B cell (primary cell): ENCODE measurements around the gene NR2E3. TPM values are rescaled to one million over a fixed set of nuclear protein-coding genes. Genes with fewer than 3 reads are reported as not detected.

Source experiments
- ATAC-seq: fragments of 200-7000 bp; cut with Tn5 transposase; one replicate; pipeline ENCODE4 v1.10.0; 2021; ENCODE audit warnings: low read depth, mild to moderate bottlenecking, moderate number of reproducible peaks, moderate library complexity
- CTCF ChIA-PET: fragments of 350-600 bp; sonication (Branson Sonifier 250); formaldehyde crosslinking; loops from one replicate; lab custom pipeline; 2021; ENCODE audit warnings: antibody characterized with exemption, inconsistent platforms; lab: Charles Lee
- POLR2A ChIA-PET: fragments of 350-600 bp; sonication (Branson Sonifier 250); formaldehyde crosslinking; loops from one replicate; lab custom pipeline; 2021; ENCODE audit warnings: antibody characterized with exemption; lab: Charles Lee
- DNase-seq: peaks from one replicate; pipeline ENCODE4 v3.0.0; 2013
- H2AFZ ChIP-seq: 2 replicates; pipeline ENCODE4 v1.6.1; 2012; ENCODE audit warnings: mild to moderate bottlenecking, low read depth, low read length; ENCODE audit not compliant: insufficient read depth, poor library complexity, severe bottlenecking
- H3K27ac ChIP-seq, 2 donors: 1 replicate in 1 of 2; 2 replicates in 1 of 2; pipeline ENCODE4 v1.5.1; 2012 to 2013; ENCODE audit warnings: low read length in 2 of 2, mild to moderate bottlenecking in 2 of 2, moderate library complexity in 1 of 2
- H3K27me3 ChIP-seq, 4 experiments: fragments of 200-600 bp in 1 of 4; sonication (generic) in 1 of 4; replicated peaks in 1 of 4; 1 replicate in 2 of 4; 2 replicates in 2 of 4; pipeline versions ENCODE4 v1.6.1 to v1.7.0; 2013 to 2016; ENCODE audit warnings: low read length in 3 of 4, mild to moderate bottlenecking in 2 of 4, mixed read lengths in 1 of 4, moderate library complexity in 1 of 4; ENCODE audit not compliant: insufficient read depth in 4 of 4, control insufficient read depth in 3 of 4; ENCODE audit errors: control extremely low read depth in 1 of 4
- H3K36me3 ChIP-seq, 2 experiments: replicated peaks in 1 of 2; 1 replicate in 1 of 2; 2 replicates in 1 of 2; pipeline versions ENCODE4 v1.6.1 to v1.7.1; 2013; ENCODE audit warnings: low read length in 1 of 2; ENCODE audit not compliant: insufficient read depth in 2 of 2, control insufficient read depth in 1 of 2; ENCODE audit errors: control extremely low read depth in 1 of 2, extremely low read depth in 1 of 2
- H3K4me1 ChIP-seq, 2 donors: fragments of 200-600 bp in 1 of 2; sonication (generic) in 1 of 2; 1 replicate in 1 of 2; 2 replicates in 1 of 2; pipeline versions ENCODE4 v1.5.1 to v1.6.1; 2013 to 2017; ENCODE audit warnings: low read length in 2 of 2; ENCODE audit not compliant: control insufficient read depth in 2 of 2, insufficient read depth in 2 of 2
- H3K4me2 ChIP-seq: replicated peaks from 2 replicates; pipeline ENCODE3; 2012; ENCODE audit warnings: mild to moderate bottlenecking, low read depth, low read length; ENCODE audit not compliant: poor library complexity, severe bottlenecking
- H3K4me3 ChIP-seq, 5 experiments: fragments of 200-600 bp in 1 of 5; sonication (generic) in 1 of 5; 1 replicate in 3 of 5; 2 replicates in 2 of 5; pipeline versions ENCODE4 v1.5.1 to v1.7.0; 2011 to 2016; ENCODE audit warnings: low read length in 4 of 5, mild to moderate bottlenecking in 4 of 5, low read depth in 2 of 5, control low read depth in 1 of 5, moderate library complexity in 1 of 5; ENCODE audit not compliant: insufficient read depth in 1 of 5; ENCODE audit errors: control extremely low read depth in 1 of 5, extremely low read depth in 1 of 5
- H3K79me2 ChIP-seq: fragments of 200-600 bp; sonication (generic); one replicate; pipeline ENCODE4 v1.6.0; 2016; ENCODE audit warnings: low read length; ENCODE audit not compliant: control insufficient read depth, insufficient read depth
- H3K9ac ChIP-seq: fragments of 200-600 bp; sonication (generic); 2 replicates; pipeline ENCODE4 v1.6.1; 2017; ENCODE audit warnings: mild to moderate bottlenecking, low read length, moderate library complexity
- H3K9me3 ChIP-seq, 3 donors: one replicate each; pipeline versions ENCODE4 v1.6.1 to v1.7.1; 2013; ENCODE audit warnings: low read length in 2 of 3; ENCODE audit not compliant: control insufficient read depth in 2 of 3, insufficient read depth in 1 of 3; ENCODE audit errors: control extremely low read depth in 1 of 3
- H4K20me1 ChIP-seq: 2 replicates; pipeline ENCODE4 v1.6.0; 2012; ENCODE audit warnings: mild to moderate bottlenecking, low read length; ENCODE audit not compliant: insufficient read depth, control insufficient read depth, poor library complexity, severe bottlenecking
- H3K27ac Mint-ChIP-seq: one replicate; pipeline ENCODE4 v1.8.0; 2021; ENCODE audit warnings: mixed read lengths
- H3K27me3 Mint-ChIP-seq: one replicate; pipeline ENCODE4 v1.8.0; 2021; ENCODE audit warnings: mixed read lengths
- H3K4me1 Mint-ChIP-seq: one replicate; pipeline ENCODE4 v1.8.0; 2021; ENCODE audit warnings: mixed read lengths
- H3K4me3 Mint-ChIP-seq: one replicate; pipeline ENCODE4 v1.8.0; 2021; ENCODE audit warnings: mixed read lengths
- H3K9me3 Mint-ChIP-seq: one replicate; pipeline ENCODE4 v1.8.0; 2022; ENCODE audit warnings: mixed read lengths; ENCODE audit not compliant: insufficient read depth
- CTCF ChIP-seq: fragments of 200-600 bp; IDR thresholded peaks from one replicate; pipeline ENCODE4 v1.8.0; 2022; ENCODE audit warnings: antibody characterized with exemption, mild to moderate bottlenecking
- EZH2 ChIP-seq: IDR thresholded peaks from 2 replicates; pipeline ENCODE4 v1.6.1; 2012; ENCODE audit warnings: borderline replicate concordance, low read depth, mild to moderate bottlenecking, moderate library complexity, low read length; ENCODE audit not compliant: insufficient read depth, poor library complexity, severe bottlenecking
- WGBS: methylation state at CpG from one replicate; pipeline ENCODE4 v1.1.5; 2013; ENCODE audit warnings: missing lambda C conversion rate; ENCODE audit not compliant: insufficient coverage; 5-methylcytosine and 5-hydroxymethylcytosine counted together
- intact Hi-C: fragments of 100-400 bp; cut with micrococcal nuclease; formaldehyde crosslinking; loops from one replicate; pipeline ENCODE4 v1.10.0; 2022
- polyA plus RNA-seq: library from polyadenylated mRNA; depleted of rRNA; stranded (reverse); fragments of >200 nt; gene quantifications from 2 replicates; pipeline ENCODE4 v1.2.3, GENCODE V29; 2012
- total RNA-seq, 2 donors: library from RNA; stranded (reverse); fragments of 120-200 nt in 1 of 2; gene quantifications; 1 replicate in 1 of 2; 2 replicates in 1 of 2; pipeline versions ENCODE4 v1.2.3 to v1.2.4, GENCODE V29; 2013 to 2022

NR2E3 gene
- total and polyA plus RNA-seq, 2 donors (not counting 1 experiment from before 2014, with no cell fraction given) = not detected

GRCh38 chr15:71773206-71773859 lies 37.0 kb upstream of the NR2E3 start:
- Mint-ChIP-seq H3K4me3 (no peak overlapping the region), H3K9me3 (no peaks in the 10 kb centered on the region), H3K4me1 (no peaks in the 10 kb centered on the region), H3K27me3 (peaks cover 4% of the 10 kb centered on the region), H3K27ac (no peak overlapping the region)
- H3K27me3 ChIP-seq = no peaks in the 10 kb centered on the region
- no peaks in the 10 kb centered on the region for H3K4me1 ChIP-seq
- intact Hi-C loops = no loop called here
- H2AFZ ChIP-seq = no peak overlapping the region
- CTCF ChIA-PET = interaction anchor here (0.7 kb wide), 1 partner anchor 382 kb away, joined by 3 read pairs; no protein-coding TSS in a partner anchor
- ATAC-seq (no peak), DNase-seq (no peak)
- no peak for TF ChIP-seq CTCF
- no peak for TF ChIP-seq EZH2
- WGBS = 86% methylated on average over 1 of the region's 1 CpG
- H3K4me3 ChIP-seq = no peak overlapping the region
- no peaks in the 10 kb centered on the region for H3K79me2 ChIP-seq
- H3K4me2 ChIP-seq = no peak overlapping the region
- no peaks in the 10 kb centered on the region for H3K36me3 ChIP-seq
- POLR2A ChIA-PET = interaction anchor here (0.6 to 0.7 kb wide), 2 partner anchors 11 to 30 kb away, joined by 3 to 5 read pairs; no protein-coding TSS in a partner anchor
- H4K20me1 ChIP-seq = no peaks in the 10 kb centered on the region
- H3K27ac ChIP-seq = no peak overlapping the region
- H3K9me3 ChIP-seq = no peaks in the 10 kb centered on the region
- no peak overlapping the region for H3K9ac ChIP-seq

GRCh38 chr15:71775856-71776255 lies 34.5 kb upstream of the NR2E3 start:
- no peaks in the 10 kb centered on the region for H3K36me3 ChIP-seq
- intact Hi-C loops = no loop called here
- Mint-ChIP-seq H3K27ac (no peak overlapping the region), H3K9me3 (no peaks in the 10 kb centered on the region), H3K27me3 (peaks cover under 1% of the 10 kb centered on the region), H3K4me1 (peaks cover 3% of the 10 kb centered on the region), H3K4me3 (no peak overlapping the region)
- H2AFZ ChIP-seq = no peak overlapping the region
- no peak overlapping the region for H3K9ac ChIP-seq
- ChIA-PET CTCF (no interaction called here), POLR2A (no interaction called here)
- no peaks in the 10 kb centered on the region for H3K9me3 ChIP-seq
- H3K79me2 ChIP-seq = no peaks in the 10 kb centered on the region
- TF ChIP-seq EZH2 (no peak), CTCF (no peak)
- H4K20me1 ChIP-seq = no peaks in the 10 kb centered on the region
- H3K4me3 ChIP-seq = no peak overlapping the region
- no peaks in the 10 kb centered on the region for H3K4me1 ChIP-seq
- ATAC-seq (no peak), DNase-seq (no peak)
- no peaks in the 10 kb centered on the region for H3K27me3 ChIP-seq
- no peak overlapping the region for H3K4me2 ChIP-seq
- no peak overlapping the region for H3K27ac ChIP-seq
